ENCODE measurements around the gene MGAT5B. TPM values are rescaled to one million over a fixed set of nuclear protein-coding genes. Genes with fewer than 3 reads are reported as not detected.

Gene MGAT5B
- total RNA-seq, 1 experiment from 2014 or later, result 4.9 TPM

GRCh38 chr17:76843703-76844484, 24.3 kb upstream of the MGAT5B start:
- intact Hi-C loops (cut with micrococcal nuclease), result no loop called here
- TF ChIP-seq EZH2 (IDR thresholded peaks at IDR 0.05; ENCODE audit: low read length, unreplicated experiment), result no peak
- TF ChIP-seq EZH2phosphoT487 (IDR thresholded peaks at IDR 0.05; ENCODE audit: borderline replicate concordance, low read length), result no peak
- no peak for TF ChIP-seq CTCF (conservative IDR thresholded peaks at IDR 0.05; ENCODE audit: low read depth, low read length)
- Histone ChIP-seq H3K4me1 (ENCODE audit: insufficient read depth, low read length) (peaks cover 11% of the 10 kb centered on the region), H3K9ac (ENCODE audit: low read length) (no peak overlapping the region), H3K9me3 (ENCODE audit: low read length) (no peaks in the 10 kb centered on the region), H2AFZ (ENCODE audit: low read length) (no peak overlapping the region), H3K27ac (ENCODE audit: low read length) (no peak overlapping the region), H3K79me2 (ENCODE audit: low read length) (no peaks in the 10 kb centered on the region), H3K27me3 (ENCODE audit: low read length) (peaks cover 24% of the 10 kb centered on the region), H4K20me1 (ENCODE audit: low read length) (no peaks in the 10 kb centered on the region), H3K36me3 (ENCODE audit: low read depth, low read length) (no peaks in the 10 kb centered on the region), H3K4me3 (ENCODE audit: low read length) (no peak overlapping the region), H3K9me2 (replicated peaks; ENCODE audit: low read length) (no peaks in the 10 kb centered on the region), H3F3A (ENCODE audit: low read length, unreplicated experiment) (no peaks in the 10 kb centered on the region), H3K4me2 (ENCODE audit: low read length) (no peak overlapping the region)
- DNase-seq (peak; percentile 31), ATAC-seq (0 out of 2 replicates have a peak, but pooled peaks have one; percentile 11)
- ChIA-PET CTCF (no interaction called here), POLR2A (ENCODE audit: unreplicated experiment) (no interaction called here)
- no TSS peak for BruUV-seq (replicated peaks)

GRCh38 chr17:76844485-76844829, 23.7 kb upstream of the MGAT5B start:
- ATAC-seq (no peak), DNase-seq (no peak)
- H3F3A ChIP-seq (ENCODE audit: low read length, unreplicated experiment), result no peaks in the 10 kb centered on the region
- BruUV-seq (replicated peaks), result no TSS peak
- peaks cover 11% of the 10 kb centered on the region for H3K4me1 ChIP-seq (ENCODE audit: insufficient read depth, low read length)
- H3K4me2 ChIP-seq (ENCODE audit: low read length), result no peak overlapping the region
- POLR2A ChIA-PET (ENCODE audit: unreplicated experiment), result no interaction called here
- no peaks in the 10 kb centered on the region for H3K36me3 ChIP-seq (ENCODE audit: low read depth, low read length)
- H2AFZ ChIP-seq (ENCODE audit: low read length), result no peak overlapping the region
- H3K9me2 ChIP-seq (replicated peaks; ENCODE audit: low read length), result no peaks in the 10 kb centered on the region
- H3K9me3 ChIP-seq (ENCODE audit: low read length), result no peaks in the 10 kb centered on the region
- H3K79me2 ChIP-seq (ENCODE audit: low read length), result no peaks in the 10 kb centered on the region
- H3K4me3 ChIP-seq (ENCODE audit: low read length), result no peak overlapping the region
- H3K9ac ChIP-seq (ENCODE audit: low read length), result no peak overlapping the region
- intact Hi-C loops (cut with micrococcal nuclease), result no loop called here
- no peak overlapping the region for H3K27ac ChIP-seq (ENCODE audit: low read length)
- H4K20me1 ChIP-seq (ENCODE audit: low read length), result no peaks in the 10 kb centered on the region
- CTCF ChIA-PET, result no interaction called here
- peaks cover 24% of the 10 kb centered on the region for H3K27me3 ChIP-seq (ENCODE audit: low read length)
- no peak for TF ChIP-seq CTCF (conservative IDR thresholded peaks at IDR 0.05; ENCODE audit: low read depth, low read length)
- TF ChIP-seq EZH2 (IDR thresholded peaks at IDR 0.05; ENCODE audit: low read length, unreplicated experiment), result no peak
- TF ChIP-seq EZH2phosphoT487 (IDR thresholded peaks at IDR 0.05; ENCODE audit: borderline replicate concordance, low read length), result no peak

- CTCF ChIA-PET, result no interaction called here
Observed at GRCh38 chr17:76844846-76845245, 23.4 kb upstream of the MGAT5B start.

More at GRCh38 chr17:76844846-76845245, 23.4 kb upstream of the MGAT5B start:
- Histone ChIP-seq H3K27me3 (ENCODE audit: low read length) (peaks cover 23% of the 10 kb centered on the region), H3K4me2 (ENCODE audit: low read length) (no peak overlapping the region), H3K36me3 (ENCODE audit: low read depth, low read length) (no peaks in the 10 kb centered on the region), H3F3A (ENCODE audit: low read length, unreplicated experiment) (no peaks in the 10 kb centered on the region), H4K20me1 (ENCODE audit: low read length) (no peaks in the 10 kb centered on the region), H3K27ac (ENCODE audit: low read length) (no peak overlapping the region), H3K9ac (ENCODE audit: low read length) (no peak overlapping the region), H3K79me2 (ENCODE audit: low read length) (no peaks in the 10 kb centered on the region), H3K9me3 (ENCODE audit: low read length) (no peaks in the 10 kb centered on the region), H2AFZ (ENCODE audit: low read length) (no peak overlapping the region), H3K4me1 (ENCODE audit: insufficient read depth, low read length) (peaks cover 11% of the 10 kb centered on the region), H3K4me3 (ENCODE audit: low read length) (no peak overlapping the region), H3K9me2 (replicated peaks; ENCODE audit: low read length) (no peaks in the 10 kb centered on the region)
- intact Hi-C loops (cut with micrococcal nuclease), result no loop called here
- BruUV-seq (replicated peaks), result no TSS peak
- TF ChIP-seq EZH2 (IDR thresholded peaks at IDR 0.05; ENCODE audit: low read length, unreplicated experiment) (no peak), EZH2phosphoT487 (IDR thresholded peaks at IDR 0.05; ENCODE audit: borderline replicate concordance, low read length) (no peak), CTCF (conservative IDR thresholded peaks at IDR 0.05; ENCODE audit: low read depth, low read length) (no peak)
- POLR2A ChIA-PET (ENCODE audit: unreplicated experiment), result no interaction called here
- no peak for ATAC-seq
- DNase-seq, result no peak
